HG02623 (cell line): ENCODE data around the gene MOK.
"Not testable (repeated sequence)": the region's sequence is repeated elsewhere in the genome, so short reads cannot be mapped to it uniquely, and the experiment has no call there.

ENCODE experiments used
- ATAC-seq: cut with Tn5 transposase; IDR thresholded peaks from one replicate; pipeline ENCODE4 v1.9.1; 2021; ENCODE audit warnings: moderate library complexity; ENCODE audit not compliant: unreplicated experiment

Gene MOK

GRCh38 chr14:102249981-102250380 is 55.0 kb downstream of the MOK start:
- no peak for ATAC-seq

DNA sequence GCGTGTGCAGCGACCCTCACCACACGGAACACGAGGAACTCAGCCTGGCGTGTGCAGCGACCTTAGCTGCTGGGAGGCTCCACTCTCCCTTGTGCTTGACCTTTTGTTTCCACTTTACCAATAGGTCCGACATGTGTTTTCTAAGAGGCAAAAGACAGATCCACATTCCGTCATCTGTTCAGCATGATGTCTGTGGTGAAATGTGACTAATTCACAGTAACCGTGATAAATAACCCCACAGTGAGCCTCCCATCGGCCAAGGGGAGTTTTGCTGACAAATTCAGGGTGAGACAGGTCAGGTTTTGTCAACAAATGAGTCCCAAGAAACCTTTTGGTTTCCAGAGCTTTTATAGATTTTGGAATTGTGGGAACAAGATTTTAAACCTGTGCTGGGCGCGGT is 55.9 kb downstream of the MOK start:
- no peak for ATAC-seq

DNA sequence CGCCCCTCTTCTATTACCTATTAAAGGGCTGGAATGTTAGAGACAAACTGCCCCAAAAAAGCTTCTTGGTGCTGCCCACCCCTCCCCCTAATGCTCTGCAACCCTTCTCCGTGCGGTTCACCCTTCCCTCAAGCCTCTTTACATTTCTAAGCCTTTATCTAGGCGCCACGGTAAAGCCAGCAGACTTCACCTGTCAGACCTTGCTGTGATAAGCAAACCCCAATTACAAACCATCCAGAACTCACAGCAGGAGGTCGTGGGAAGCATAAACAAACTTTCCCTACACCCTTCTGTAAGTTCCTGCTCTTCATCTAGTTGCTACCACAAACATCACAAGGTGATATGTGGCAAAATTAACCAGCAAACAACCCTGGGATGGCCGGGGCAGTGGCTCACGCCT is 56.8 kb downstream of the MOK start:
- no peak for ATAC-seq

- ATAC-seq: no peak
Measured at GRCh38 chr14:102246071-102246470, 58.9 kb downstream of the MOK start.

DNA sequence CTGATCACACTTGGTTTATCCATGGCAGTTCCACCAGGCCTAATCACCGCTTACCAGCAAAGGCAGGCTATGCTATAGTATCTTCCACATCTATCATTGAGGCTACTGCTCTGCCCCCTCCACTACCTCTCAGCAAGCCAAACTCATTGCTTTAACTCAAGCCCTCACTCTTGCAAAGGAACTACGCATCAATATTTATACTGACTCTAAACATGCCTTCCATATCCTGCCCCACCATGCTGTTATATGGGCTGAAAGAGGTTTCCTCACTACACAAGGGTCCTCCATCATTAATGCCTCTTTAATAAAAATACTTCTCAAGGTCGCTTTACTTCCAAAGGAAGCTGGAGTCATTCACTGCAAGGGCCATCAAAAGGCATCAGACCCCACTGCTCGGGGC is 61.2 kb downstream of the MOK start:
- not testable (repeated sequence) for ATAC-seq

- ATAC-seq: no peak
Measured at GRCh38 chr14:102241147-102241546, 63.8 kb downstream of the MOK start.

GRCh38 chr14:102240481-102240880 is 64.5 kb downstream of the MOK start:
- ATAC-seq: not testable (repeated sequence)

- ATAC-seq: no peak
Measured at GRCh38 chr14:102239231-102239630, 65.7 kb downstream of the MOK start.

DNA sequence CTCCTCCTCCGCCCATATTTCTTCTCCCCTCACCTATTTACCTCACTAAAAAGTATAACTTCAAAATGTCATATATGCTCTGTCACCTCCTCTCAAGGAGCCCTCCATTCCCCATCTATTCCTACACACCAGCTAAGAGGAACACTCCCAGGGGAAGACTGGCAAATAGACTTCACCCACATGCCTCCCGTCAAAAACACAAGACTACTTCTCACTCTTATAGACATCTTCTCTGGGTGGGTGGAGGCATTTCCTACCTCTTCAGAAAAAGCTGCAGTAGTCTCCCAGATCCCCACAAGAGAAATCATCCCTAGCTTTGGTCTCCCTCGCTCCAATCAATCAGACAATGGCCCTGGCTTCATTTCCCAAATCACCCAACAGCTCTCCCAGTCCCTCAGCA is 66.2 kb downstream of the MOK start:
- ATAC-seq: no peak

GRCh38 chr14:102238131-102238530 is 66.8 kb downstream of the MOK start:
- no peak for ATAC-seq

- ATAC-seq: no peak
Measured at GRCh38 chr14:102236026-102236425, 68.9 kb downstream of the MOK start.

DNA sequence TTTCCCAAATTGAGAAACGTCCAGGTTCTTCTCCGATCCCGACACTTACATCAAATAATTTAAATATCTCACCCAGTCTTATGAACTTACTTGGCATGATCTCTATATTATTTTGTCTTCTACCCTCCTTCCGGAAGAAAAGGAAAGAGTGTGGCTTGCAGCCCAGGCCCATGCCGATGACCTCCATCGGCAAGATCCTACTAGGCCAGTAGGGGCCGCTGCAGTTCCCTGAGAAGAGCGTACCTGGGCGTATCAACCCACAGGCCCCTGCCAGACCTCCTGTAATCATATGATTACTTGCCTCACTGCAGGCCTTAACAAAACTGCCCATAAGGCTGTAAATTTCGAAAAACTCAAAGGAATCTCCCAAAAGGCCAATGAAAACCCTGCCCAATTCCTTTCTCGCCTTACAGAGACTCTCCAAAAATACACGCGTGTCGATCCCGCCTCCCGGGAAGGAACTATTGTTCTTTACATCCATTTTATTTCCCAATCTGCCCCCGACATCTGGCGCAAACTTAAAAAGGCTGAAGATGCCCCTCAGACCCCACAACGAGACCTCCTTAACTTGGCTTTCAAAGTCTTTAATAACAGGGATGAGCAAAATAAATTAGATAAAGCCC is 69.6 kb downstream of the MOK start:
- peak; percentile 53 for ATAC-seq

DNA sequence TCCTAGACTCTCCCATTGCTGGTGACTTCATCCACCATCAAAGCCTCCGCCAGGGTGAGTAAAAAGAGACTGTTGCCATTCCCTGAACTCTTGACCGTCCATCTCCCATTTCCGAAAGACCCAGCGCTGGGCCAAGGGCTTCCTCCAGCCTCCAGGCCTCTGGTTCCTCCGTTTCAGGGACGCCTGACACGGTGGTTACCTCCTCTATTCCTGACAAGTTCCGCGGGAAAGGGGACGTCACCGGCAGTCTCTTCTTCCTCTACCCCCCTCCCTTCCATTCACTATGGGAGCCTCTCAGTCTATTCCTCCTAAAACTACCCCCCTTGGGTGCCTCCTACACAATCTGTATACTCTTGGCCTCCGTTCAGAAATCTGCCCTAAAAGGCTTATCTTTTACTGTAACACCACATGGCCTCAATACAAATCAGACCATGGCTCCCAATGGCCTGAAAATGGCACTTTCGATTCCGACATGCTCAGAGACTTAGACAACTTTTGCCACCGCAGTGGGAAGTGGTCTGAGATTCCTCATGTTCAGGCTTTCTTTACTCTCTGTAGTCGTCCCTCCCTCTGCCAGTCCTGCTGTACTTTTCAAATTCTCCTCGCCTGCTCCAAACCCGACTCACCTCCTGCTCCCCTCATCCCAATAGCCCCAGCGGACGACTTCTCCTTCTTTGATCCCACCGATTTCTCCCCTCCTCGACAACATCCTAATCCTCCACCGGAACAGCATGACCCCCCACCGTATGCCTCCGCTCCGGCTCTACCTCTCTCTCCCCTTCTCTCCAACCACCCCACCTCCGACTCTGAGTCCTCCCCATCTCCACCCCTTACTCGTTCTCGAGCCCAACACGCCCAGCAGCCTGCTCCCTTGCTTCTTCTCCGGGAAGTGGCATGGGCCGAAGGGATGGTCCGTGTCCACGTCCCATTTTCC is 70.4 kb downstream of the MOK start:
- ATAC-seq: no peak

DNA sequence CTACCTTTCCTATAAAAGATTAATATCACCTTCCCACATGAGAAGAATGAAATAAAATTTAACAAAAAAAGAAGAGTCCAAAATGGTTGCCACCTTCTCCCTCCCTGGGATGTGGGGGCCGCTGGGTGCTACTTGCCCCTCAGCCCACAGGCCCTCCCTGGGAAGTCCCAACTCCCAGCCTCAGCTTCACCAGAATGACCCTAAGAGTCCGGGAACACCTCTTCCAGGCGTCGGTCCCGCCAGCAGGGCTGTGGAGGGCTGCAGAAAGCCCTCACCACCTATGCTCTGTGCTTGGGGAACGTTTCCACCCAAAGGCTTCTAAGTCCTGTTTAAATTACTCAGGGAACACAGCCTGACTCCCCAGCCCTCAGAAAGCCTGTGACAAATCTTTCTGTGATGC is 71.9 kb downstream of the MOK start:
- no peak for ATAC-seq

GRCh38 chr14:102232348-102232625 is 72.7 kb downstream of the MOK start:
- no peak for ATAC-seq

DNA sequence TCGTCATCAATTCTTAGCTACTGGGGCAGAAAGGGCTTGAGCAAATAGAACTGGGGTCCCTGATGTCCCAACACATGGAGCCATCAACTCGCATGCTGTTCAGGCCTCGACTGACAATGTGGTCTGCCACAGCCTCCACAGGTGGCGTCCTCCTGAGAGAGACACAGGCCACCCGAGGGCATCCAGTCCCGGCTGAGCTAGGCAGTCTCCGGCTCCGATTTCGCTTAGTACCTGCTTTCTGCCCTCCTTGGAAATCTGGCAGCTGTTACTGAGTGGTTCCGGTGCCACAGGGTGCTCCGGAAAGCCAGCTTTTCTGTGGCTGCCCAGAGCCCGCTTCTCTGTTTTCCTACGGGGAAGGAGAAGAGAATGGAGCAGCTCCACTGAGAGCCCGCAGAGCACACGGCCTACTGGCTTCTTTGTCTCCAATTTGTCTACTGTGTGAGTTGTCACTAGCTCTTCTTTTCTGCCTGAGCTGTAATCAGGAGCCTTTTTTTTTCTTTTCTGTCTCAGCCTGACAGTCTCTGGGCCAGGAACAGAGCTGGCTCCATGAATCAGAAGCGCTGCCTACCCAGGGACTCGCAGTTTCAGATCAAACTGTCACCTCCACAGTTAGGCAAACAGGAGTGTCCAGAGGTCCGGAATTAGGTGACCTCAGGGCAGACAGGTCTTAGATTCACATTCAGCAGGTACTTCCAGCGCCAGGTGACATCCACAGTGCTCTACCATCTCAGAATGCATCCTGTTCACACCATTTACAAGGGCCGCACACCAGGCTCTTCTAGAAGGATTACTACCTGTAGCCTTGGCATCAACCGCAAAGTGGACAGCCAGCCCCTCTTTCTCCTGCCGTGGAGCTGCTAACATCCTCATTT is 73.3 kb downstream of the MOK start:
- no peak for ATAC-seq

DNA sequence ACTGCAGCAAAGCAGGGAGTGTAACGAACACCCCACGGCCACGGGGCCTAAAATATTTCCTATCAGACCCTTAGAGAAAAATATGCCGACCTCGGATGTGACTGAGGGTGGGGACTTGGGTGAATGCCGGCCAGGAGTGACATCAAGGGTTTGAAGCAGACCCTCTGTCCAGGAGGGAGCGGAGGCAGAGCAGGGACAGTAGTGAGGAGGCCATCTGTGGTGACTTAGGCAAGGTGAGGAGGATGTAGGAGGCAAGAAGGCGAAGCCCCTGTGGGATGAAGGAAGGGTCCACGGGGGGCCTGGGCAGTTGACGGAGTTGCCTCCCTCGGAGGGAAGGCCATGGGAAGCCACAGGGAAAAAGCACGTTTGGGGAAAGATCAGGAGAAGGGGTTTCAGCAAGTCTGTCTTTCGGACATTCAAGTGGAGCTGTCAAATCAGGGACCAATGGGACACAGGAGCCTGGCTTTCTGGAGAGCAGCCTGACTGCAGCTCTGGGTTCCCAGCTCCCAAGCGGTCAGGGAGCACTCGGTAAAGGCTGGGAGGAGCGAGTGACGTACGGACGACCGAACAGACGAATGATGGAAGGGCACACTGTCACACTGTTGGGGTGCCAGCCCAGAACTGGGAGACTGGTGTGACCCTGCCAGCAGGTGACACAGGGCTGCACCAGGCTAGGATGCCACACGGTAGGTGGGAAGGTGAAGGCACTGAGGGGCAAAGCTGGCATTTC is 74.3 kb downstream of the MOK start:
- ATAC-seq: no peak

DNA sequence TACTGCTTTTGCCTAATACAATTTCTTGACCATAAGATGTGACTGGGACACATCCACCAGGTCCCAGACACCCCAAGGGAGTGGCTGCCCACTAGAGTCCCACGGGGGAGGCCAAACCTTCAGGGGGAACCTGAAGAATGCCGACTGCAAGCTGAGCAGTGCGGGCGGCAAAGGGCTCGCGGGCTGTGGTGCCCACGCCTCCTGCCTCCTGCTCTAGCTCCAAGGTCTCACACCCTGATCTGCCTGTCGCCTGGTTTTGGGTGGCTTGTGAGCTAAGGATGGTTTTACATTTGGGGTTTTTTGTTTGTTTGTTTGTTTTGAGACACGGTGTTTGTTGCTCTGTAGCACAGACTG is 75.2 kb downstream of the MOK start:
- no peak for ATAC-seq

- ATAC-seq: no peak
Measured at GRCh38 chr14:102229071-102229738, 75.8 kb downstream of the MOK start.

- ATAC-seq: no peak
Measured at GRCh38 chr14:102227184-102227964, 77.6 kb downstream of the MOK start.
